SJSA1 (cell line): ENCODE measurements around the gene PODXL2. TPM values are rescaled to one million over a fixed set of nuclear protein-coding genes. Genes with fewer than 3 reads are reported as not detected.
A peak's percentile ranks its signal among the peaks of the same experiment; 100 is the strongest.

Source experiments
- DNase-seq, 2 experiments: peaks; one replicate each; pipeline ENCODE4 v3.0.0-alpha.2; 2015 to 2020; ENCODE audit warnings: low spot score in 2 of 2, low read depth in 1 of 2
- H3K27ac ChIP-seq: fragments of 250-450 bp; sonication (Bioruptor Pico); 2 replicates; pipeline ENCODE4 v1.5.1; 2020; ENCODE audit warnings: mild to moderate bottlenecking, moderate library complexity
- H3K27me3 ChIP-seq: fragments of 250-450 bp; sonication (Bioruptor Pico); replicated peaks from 2 replicates; pipeline ENCODE4 v1.5.1; 2020; ENCODE audit warnings: mild to moderate bottlenecking, moderate library complexity
- H3K36me3 ChIP-seq: fragments of 250-450 bp; sonication (Bioruptor Pico); 2 replicates; pipeline ENCODE4 v1.5.1; 2020; ENCODE audit warnings: mild to moderate bottlenecking
- H3K4me1 ChIP-seq: fragments of 250-450 bp; sonication (Bioruptor Pico); replicated peaks from 2 replicates; pipeline ENCODE4 v1.6.1; 2021; ENCODE audit warnings: mild to moderate bottlenecking
- H3K4me3 ChIP-seq: fragments of 250-450 bp; sonication (Bioruptor Pico); 2 replicates; pipeline ENCODE4 v1.5.1; 2020; ENCODE audit warnings: mild to moderate bottlenecking
- H3K9me3 ChIP-seq: fragments of 250-450 bp; sonication (Bioruptor Pico); replicated peaks from 2 replicates; pipeline ENCODE4 v1.5.1; 2020; ENCODE audit warnings: mild to moderate bottlenecking
- total RNA-seq: library from RNA; depleted of rRNA; stranded (reverse); fragments of >200 nt; shearing (Covaris generic); gene quantifications from 2 replicates; pipeline ENCODE4 v1.2.3, GENCODE V29; 2014; rRNA removed

Gene PODXL2
- total RNA-seq, 1 experiment from 2014 or later = 2.6 TPM

- no peaks in the 10 kb centered on the region for H3K9me3 ChIP-seq
- H3K4me3 ChIP-seq = no peak overlapping the region
- no peak overlapping the region for H3K27ac ChIP-seq
- H3K27me3 ChIP-seq = no peaks in the 10 kb centered on the region
- H3K36me3 ChIP-seq = peaks cover 43% of the 10 kb centered on the region
- H3K4me1 ChIP-seq = peaks cover 29% of the 10 kb centered on the region
- peak in 1 of 2 experiments; percentile 18 for DNase-seq
These were observed 88.6 kb downstream of the PODXL2 start for GRCh38 chr3:127717357-127718244.

DNA sequence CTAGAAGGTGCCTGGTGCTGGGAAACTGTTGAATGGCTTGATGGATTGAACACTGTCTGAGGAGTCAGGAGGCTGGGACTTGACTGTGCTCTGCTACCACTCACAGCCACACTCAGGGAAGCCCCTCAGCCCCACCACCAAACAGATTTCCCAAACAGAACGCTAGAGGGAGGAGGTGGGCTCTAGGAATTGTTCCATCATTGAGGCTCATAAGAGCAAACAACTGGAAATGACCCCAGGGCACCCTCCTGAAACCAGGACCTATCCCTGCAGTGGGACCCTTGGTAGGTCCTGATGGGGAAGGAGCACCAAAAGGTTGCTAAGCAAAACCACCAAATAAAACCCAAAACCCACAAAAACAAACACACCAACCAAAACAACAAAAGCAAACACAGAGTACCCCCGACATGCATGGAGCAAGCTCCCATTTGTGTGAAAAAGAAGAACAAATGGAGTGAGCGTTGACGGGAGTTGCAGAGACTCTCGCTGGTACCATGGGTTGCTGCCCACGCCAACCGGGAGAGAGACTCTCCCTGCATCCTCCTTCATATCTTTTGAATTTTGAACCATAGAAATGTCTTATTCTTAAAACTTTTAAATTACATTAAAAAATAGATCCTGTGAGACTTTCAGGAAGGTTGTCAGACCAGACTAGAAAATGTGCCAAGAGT is 89.4 kb downstream of the PODXL2 start:
- Histone ChIP-seq H3K36me3 (peaks cover 41% of the 10 kb centered on the region), H3K9me3 (no peaks in the 10 kb centered on the region), H3K27me3 (no peaks in the 10 kb centered on the region), H3K4me1 (peaks cover 35% of the 10 kb centered on the region), H3K27ac (no peak overlapping the region), H3K4me3 (no peak overlapping the region)
- DNase-seq = peak in 1 of 2 experiments; percentile 14

DNA sequence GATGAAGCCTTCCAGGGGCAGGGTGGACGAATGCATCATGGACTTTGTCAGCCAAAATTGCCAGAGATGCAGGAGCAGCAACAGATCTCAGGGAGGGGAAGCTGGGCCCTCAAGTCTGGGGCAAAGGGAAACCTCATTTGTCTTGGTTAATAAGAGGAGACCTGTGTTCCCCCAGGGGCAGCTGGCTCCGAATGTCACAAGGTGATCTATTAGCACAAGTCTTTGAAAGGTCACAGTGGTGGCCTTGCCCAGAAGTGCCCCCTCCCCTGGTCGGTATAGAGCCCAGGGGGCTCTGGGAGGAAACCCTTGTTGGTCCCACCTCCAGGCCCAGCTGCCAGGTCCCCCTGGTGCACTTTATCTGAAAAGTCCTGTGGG is 89.9 kb downstream of the PODXL2 start:
- Histone ChIP-seq H3K9me3 (no peaks in the 10 kb centered on the region), H3K4me1 (peaks cover 34% of the 10 kb centered on the region), H3K27me3 (no peaks in the 10 kb centered on the region), H3K4me3 (no peak overlapping the region), H3K27ac (no peak overlapping the region), H3K36me3 (peaks cover 38% of the 10 kb centered on the region)
- DNase-seq = no peak

GRCh38 chr3:127719369-127719768 is 90.4 kb downstream of the PODXL2 start:
- H3K36me3 ChIP-seq = peaks cover 41% of the 10 kb centered on the region
- peaks cover 29% of the 10 kb centered on the region for H3K4me1 ChIP-seq
- no peak overlapping the region for H3K4me3 ChIP-seq
- no peak for DNase-seq
- no peaks in the 10 kb centered on the region for H3K9me3 ChIP-seq
- H3K27ac ChIP-seq = no peak overlapping the region
- H3K27me3 ChIP-seq = no peaks in the 10 kb centered on the region

GRCh38 chr3:127720161-127720823 is 91.3 kb downstream of the PODXL2 start:
- Histone ChIP-seq H3K36me3 (peaks cover 42% of the 10 kb centered on the region), H3K4me1 (peaks cover 29% of the 10 kb centered on the region), H3K4me3 (no peak overlapping the region), H3K27me3 (no peaks in the 10 kb centered on the region), H3K27ac (no peak overlapping the region), H3K9me3 (no peaks in the 10 kb centered on the region)
- no peak for DNase-seq

DNA sequence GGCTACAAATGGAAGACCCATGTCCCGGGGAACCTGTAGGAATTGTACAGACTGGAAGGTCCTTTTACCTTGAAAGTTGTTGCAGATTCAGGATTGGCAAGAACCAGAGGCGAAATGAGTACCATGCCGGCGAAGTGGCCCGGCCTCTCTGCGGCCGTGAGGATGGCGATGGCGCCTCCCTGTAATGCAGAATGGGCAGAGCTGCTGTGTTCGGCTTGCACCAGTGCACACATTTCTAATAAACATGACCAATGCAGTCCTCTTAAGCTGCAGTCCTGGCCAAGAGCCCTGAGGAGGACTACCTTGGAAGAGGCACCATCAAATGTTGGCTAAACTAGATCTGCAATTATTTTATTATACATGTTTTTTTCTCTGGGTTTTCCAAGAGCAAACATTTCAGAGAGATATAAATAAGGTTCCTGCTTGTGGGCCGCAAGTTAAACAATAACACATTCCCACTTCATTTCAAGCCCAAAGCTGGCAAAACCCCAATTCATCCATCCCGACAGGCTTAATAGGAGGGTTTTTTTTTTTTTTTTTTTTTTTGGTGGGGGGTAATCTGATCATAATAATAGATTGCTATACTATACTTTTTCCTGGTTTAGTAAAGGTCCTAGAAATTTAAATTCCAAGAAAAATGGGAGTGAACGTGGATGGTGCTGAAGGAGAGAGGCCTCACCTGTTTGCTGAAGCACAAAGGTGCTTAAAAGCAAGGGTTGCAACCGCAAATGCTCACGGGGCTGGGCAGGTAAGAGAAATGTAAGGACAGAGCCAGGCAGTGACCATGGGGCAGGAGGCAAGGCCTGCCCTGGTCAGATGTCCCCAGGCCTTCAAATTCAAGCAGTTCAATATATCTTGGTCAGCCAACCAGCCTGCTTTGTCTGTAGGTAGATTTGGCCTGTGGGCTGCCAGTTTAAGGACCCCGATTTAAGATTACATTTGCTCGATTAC is 92.3 kb downstream of the PODXL2 start:
- no peaks in the 10 kb centered on the region for H3K9me3 ChIP-seq
- H3K4me1 ChIP-seq = peaks cover 29% of the 10 kb centered on the region
- DNase-seq = no peak
- H3K27me3 ChIP-seq = no peaks in the 10 kb centered on the region
- H3K4me3 ChIP-seq = no peak overlapping the region
- H3K27ac ChIP-seq = no peak overlapping the region
- H3K36me3 ChIP-seq = peaks cover 40% of the 10 kb centered on the region

DNA sequence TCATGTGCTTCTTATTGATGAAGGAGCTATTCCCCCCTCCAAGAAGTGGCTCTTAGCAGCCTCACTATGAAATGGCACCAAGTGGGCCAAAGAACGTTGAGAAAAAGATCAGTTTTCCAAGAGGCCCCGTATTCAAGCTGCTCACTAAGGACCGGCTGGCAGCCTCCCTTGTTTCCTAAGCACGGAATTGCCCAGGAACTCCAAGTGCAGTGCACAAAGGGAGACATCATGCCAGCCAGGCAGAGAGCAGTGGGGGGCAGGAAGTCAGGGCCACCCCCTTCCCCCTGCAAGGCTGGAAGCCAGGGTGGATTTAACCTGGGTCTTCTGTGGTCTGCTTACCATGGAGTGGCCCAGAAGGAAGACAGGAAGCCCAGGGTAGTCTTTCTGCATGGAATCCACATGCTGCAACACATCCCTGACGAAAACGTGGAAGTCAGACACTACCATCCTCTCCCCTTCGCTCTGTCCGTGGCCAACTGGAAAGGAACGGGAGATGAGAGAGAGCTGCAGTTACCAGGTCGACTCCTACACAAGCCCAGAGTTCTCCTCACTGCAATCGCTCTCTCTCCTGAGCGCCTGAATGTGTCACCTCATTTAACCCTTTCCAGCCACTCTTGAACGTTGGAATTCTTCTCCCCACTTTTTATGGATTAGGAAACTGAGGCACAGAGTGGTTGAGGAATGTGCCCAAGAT is 93.3 kb downstream of the PODXL2 start:
- no peak overlapping the region for H3K4me3 ChIP-seq
- no peaks in the 10 kb centered on the region for H3K27me3 ChIP-seq
- no peaks in the 10 kb centered on the region for H3K9me3 ChIP-seq
- no peak for DNase-seq
- H3K4me1 ChIP-seq = peaks cover 29% of the 10 kb centered on the region
- H3K36me3 ChIP-seq = peaks cover 35% of the 10 kb centered on the region
- H3K27ac ChIP-seq = no peak overlapping the region

Other genes with a start within 250 kb of the PODXL2 start
- 60.5 and 73.9 TPM in 2 replicates for gene TPRA1, start 38.5 kb upstream of the PODXL2 start, total RNA-seq
- 90.1 and 130 TPM in 2 replicates for gene MCM2, start 30.8 kb upstream of the PODXL2 start, total RNA-seq
- 1.3 and 1.4 TPM in 2 replicates for gene ABTB1, start 43.8 kb downstream of the PODXL2 start, total RNA-seq
- gene MGLL, start 193.3 kb downstream of the PODXL2 start, total RNA-seq = 31.9 and 47.7 TPM in 2 replicates